Measurements from ENCODE around the gene DMRTC2.

The DMRTC2 gene

DNA sequence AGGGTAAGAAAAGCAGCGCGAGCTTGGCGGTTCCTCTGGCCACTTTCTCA lies at the start of gene DMRTC2:
Gene DMRTC2 (plus strand): TSS at position 42 of the 50 bp plus-strand sequence. CDS start 2,387 bp downstream, outside the sequence.
- TF ChIP-seq, protein P1, sequence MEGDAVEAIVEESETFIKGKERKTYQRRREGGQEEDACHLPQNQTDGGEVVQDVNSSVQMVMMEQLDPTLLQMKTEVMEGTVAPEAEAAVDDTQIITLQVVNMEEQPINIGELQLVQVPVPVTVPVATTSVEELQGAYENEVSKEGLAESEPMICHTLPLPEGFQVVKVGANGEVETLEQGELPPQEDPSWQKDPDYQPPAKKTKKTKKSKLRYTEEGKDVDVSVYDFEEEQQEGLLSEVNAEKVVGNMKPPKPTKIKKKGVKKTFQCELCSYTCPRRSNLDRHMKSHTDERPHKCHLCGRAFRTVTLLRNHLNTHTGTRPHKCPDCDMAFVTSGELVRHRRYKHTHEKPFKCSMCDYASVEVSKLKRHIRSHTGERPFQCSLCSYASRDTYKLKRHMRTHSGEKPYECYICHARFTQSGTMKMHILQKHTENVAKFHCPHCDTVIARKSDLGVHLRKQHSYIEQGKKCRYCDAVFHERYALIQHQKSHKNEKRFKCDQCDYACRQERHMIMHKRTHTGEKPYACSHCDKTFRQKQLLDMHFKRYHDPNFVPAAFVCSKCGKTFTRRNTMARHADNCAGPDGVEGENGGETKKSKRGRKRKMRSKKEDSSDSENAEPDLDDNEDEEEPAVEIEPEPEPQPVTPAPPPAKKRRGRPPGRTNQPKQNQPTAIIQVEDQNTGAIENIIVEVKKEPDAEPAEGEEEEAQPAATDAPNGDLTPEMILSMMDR (conservative IDR thresholded peaks at IDR 0.05; ENCODE audit: low read length) = no peak
- no peak within 1 kb of the TSS for H3K4me3 ChIP-seq (ENCODE audit: low read length)
- no peak for DNase-seq (ENCODE audit: low read depth)

DNA sequence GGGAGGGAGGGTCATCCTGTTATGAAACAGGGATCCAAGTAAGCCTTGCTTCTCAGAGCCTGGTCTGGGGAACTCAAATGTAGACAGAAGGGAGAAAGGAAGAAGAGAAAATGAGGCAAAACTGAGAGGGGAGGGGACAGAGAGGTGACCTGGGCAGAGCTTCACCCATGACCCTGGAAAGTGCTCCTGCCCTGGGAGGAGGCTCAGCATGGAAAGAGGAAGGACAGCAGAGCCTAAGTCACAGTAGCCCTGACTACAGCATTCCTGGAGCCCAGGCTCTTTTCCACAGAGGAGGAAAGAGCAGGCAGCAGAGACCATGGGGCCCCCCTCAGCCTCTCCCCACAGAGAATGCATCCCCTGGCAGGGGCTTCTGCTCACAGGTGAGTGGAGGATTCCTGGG lies 48.5 kb upstream of the DMRTC2 start, which contains the start of gene CEACAM3:
Gene CEACAM3 (plus strand): TSS at position 226 of the 400 bp plus-strand sequence. CDS start 91 bp downstream, at position 317.
- TF ChIP-seq, protein P1 (conservative IDR thresholded peaks at IDR 0.05; ENCODE audit: low read length) = no peak
- no peak for DNase-seq (ENCODE audit: low read depth)
- no peak within 1 kb of the TSS for H3K4me3 ChIP-seq (ENCODE audit: low read length)

DNA sequence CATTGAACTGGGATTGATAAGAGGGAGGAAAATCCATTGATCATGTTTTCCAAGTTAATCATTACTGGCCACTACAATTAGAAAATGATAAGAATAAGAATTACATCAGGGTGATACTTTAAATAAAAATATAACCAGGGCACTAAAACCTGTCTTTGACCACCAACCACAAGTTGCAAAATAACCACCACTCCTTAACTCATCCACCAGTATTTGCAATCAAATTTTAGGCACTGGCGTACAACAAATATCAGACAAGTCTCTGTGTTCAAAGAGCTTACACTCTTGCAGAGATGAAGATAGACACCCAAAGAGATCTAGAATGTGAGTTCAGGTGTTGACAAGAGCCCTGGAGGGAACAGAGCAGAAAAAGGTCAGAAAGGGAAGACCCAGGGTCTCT lies 47.9 kb upstream of the DMRTC2 start:
- DNase-seq (ENCODE audit: low read depth) = no peak
- TF ChIP-seq, protein P1 (conservative IDR thresholded peaks at IDR 0.05; ENCODE audit: low read length) = no peak
- H3K4me3 ChIP-seq (ENCODE audit: low read length) = no peak overlapping the region

DNA sequence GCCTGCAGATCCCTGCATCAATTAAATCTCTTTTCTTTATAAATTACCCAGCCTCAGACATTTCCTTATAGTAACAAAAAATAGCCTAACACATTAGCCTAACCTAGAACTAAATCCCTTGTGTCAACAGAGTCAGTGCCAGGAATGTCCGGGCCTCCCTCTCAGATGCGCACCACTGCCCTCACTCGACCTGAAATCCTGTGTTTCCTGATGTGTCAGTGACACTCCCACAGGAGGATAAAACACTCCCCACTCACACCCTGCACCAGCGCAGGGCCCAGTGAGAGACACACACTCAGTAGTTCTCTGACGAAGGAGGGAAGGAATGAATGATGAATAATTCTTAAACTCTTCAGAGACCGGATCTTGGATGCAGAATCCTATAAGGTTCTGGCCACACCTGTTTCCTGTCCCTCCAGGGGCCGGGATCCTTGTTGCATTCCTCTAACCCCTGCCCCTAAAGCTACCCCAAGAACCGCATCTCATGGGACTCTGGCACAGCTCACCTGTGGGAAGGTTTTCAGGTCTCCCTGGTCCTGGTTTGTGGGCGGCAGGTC lies 45.3 kb upstream of the DMRTC2 start:
- DNase-seq (ENCODE audit: low read depth) = no peak
- TF ChIP-seq, protein P1 (conservative IDR thresholded peaks at IDR 0.05; ENCODE audit: low read length) = no peak
- H3K4me3 ChIP-seq (ENCODE audit: low read length) = no peak overlapping the region

DNA sequence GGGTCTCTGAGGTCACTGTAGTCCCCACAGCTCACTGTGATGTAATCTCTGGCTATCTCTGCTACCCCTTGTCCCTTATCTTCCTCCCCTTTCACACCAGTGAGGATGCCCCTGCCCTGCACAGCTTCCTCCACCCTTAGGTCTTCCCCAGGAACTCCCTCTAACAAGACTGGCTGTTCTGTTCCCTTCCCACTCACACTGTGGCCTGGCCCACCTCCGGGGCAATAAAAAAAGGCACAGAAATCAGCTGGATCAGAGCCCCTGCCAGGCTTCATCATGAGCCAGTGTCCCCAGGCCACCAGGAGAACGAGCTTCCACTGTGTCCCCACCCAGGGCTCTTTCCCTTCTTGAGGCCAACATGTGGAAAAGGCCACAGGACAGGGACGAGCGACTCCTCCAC lies 43.8 kb upstream of the DMRTC2 start:
- no peak overlapping the region for H3K4me3 ChIP-seq (ENCODE audit: low read length)
- DNase-seq (ENCODE audit: low read depth) = no peak
- TF ChIP-seq, protein P1 (conservative IDR thresholded peaks at IDR 0.05; ENCODE audit: low read length) = no peak

DNA sequence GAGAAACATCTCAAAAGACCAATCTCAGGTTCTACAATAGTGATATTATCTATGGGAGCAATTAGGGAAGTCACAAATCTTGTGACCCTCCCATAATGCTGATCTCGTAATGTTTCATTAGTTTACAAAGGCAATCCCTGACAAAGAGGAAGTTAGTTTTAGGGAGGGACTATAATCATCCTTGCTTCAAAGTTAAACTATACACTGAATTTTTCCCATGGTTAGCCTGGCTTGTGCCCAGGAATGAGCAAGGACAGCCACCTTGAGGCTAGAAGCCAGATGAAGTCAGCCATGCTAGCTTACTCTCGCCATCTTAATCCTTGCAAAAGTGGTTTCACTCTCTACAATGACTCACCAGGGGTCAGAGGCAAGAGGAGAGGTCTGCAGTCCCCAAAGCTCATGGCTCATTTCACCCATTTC lies 43.0 kb upstream of the DMRTC2 start:
- H3K4me3 ChIP-seq (ENCODE audit: low read length) = no peak overlapping the region
- DNase-seq (ENCODE audit: low read depth) = no peak
- TF ChIP-seq, protein P1 (conservative IDR thresholded peaks at IDR 0.05; ENCODE audit: low read length) = no peak

DNA sequence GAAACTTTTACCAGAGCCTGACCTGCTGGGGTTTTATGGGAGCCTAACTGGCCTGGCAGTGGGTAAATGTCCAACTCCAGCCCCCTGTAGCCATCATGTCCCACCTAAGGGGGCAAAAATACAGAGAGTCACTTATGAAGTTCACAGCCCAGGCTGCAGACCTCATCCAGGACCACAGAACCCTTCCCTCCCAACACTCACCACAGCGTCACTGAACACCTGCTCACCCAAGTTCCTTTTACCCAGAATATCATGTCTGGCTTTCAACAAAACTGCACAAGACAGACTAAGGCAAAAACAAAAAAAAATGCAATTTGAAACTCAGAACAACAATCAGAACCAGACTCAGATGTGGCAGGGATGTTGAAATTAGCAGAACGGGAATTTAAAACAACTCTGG lies 42.1 kb upstream of the DMRTC2 start:
- H3K4me3 ChIP-seq (ENCODE audit: low read length) = no peak overlapping the region
- DNase-seq (ENCODE audit: low read depth) = no peak
- TF ChIP-seq, protein P1 (conservative IDR thresholded peaks at IDR 0.05; ENCODE audit: low read length) = no peak
